Right lobe of liver (tissue), 6 donors: ENCODE measurements around the gene AKAP7. TPM values are rescaled to one million over a fixed set of nuclear protein-coding genes. Genes with fewer than 3 reads are reported as not detected.

ENCODE experiments used
- ATAC-seq, 4 donors: fragments of 200-7000 bp; cut with Tn5 transposase; one replicate each; pipeline ENCODE4 v1.9.1; 2020; ENCODE audit warnings: mild to moderate bottlenecking in 4 of 4, moderate library complexity in 4 of 4
- DNase-seq, 3 donors: peaks; one replicate each; pipeline ENCODE4 v3.0.0-alpha.2; 2020
- H3K27ac ChIP-seq, 3 donors: fragments of 200-600 bp; one replicate each; pipeline ENCODE4 v1.8.0; 2022
- H3K27me3 ChIP-seq, 2 donors: fragments of 200-600 bp; one replicate each; pipeline ENCODE4 v1.8.0; 2022
- H3K36me3 ChIP-seq, 4 donors: fragments of 200-600 bp; sonication (generic) in 1 of 4; one replicate each; pipeline versions ENCODE4 v1.5.1 to v1.8.0; 2017 to 2022; ENCODE audit warnings: control low read depth in 1 of 4
- H3K4me1 ChIP-seq, 4 donors: fragments of 200-600 bp; sonication (generic) in 1 of 4; one replicate each; pipeline versions ENCODE4 v1.5.1 to v1.8.0; 2017 to 2022; ENCODE audit warnings: control low read depth in 1 of 4
- H3K4me3 ChIP-seq, 3 donors: fragments of 200-600 bp; one replicate each; pipeline ENCODE4 v1.8.0; 2022
- H3K9me3 ChIP-seq, 4 donors: fragments of 200-600 bp; sonication (generic) in 1 of 4; one replicate each; pipeline versions ENCODE4 v1.5.1 to v1.8.0; 2017 to 2022; ENCODE audit warnings: control low read depth in 1 of 4
- POLR2A ChIP-seq: fragments of 450-650 bp; IDR thresholded peaks from one replicate; pipeline ENCODE4 v1.6.1; 2017; ENCODE audit warnings: antibody characterized with exemption, mild to moderate bottlenecking
- WGBS: methylation state at CpG from one replicate; pipeline ENCODE4 v1.1.6; 2018; ENCODE audit warnings: low coverage, low lambda C conversion rate; ENCODE audit not compliant: insufficient coverage; ENCODE audit errors: missing lambda C conversion rate; 5-methylcytosine and 5-hydroxymethylcytosine counted together
- intact Hi-C, 2 donors: fragments of 100-400 bp; cut with DNase I; formaldehyde crosslinking; loops; one replicate each; pipeline versions ENCODE4 v1.11.2 to v1.14.1; 2022
- total RNA-seq, 6 experiments: library from RNA; depleted of rRNA in 2 of 6; stranded (reverse); fragments of >200 nt in 2 of 6; fragmentation: NEBNext Ultra II Directional in 3 of 6; extraction: Animal tissue kit (Norgen Biotek cat#: 25700) in 3 of 6; gene quantifications; one replicate each; pipeline versions ENCODE4 v1.1.0 to v1.2.4, GENCODE V29; 2016 to 2023
- TF ChIP-seq, protein P1 (sequence below), 4 donors: fragments of 200-600 bp in 3 of 4; fragments of 450-650 bp in 1 of 4; IDR thresholded peaks; one replicate each; pipeline versions ENCODE4 v1.5.1 to v1.8.0; 2016 to 2022; ENCODE audit warnings: antibody characterized with exemption in 4 of 4, mild to moderate bottlenecking in 2 of 4
- donor health status: DM: no; HTN: yes; CAD: no.
- donor health status: DM: no; HTN: no; CAD: no.
- donor health status: DM: no; HTN: no; CAD: no.
- donor health status: DM: no; HTN: yes; CAD: no.
- donor health status: DM: no; HTN: yes; CAD: no.

The AKAP7 gene
- total RNA-seq, 6 experiments from 2014 or later: 8.6 to 16.3 (median 12.6) TPM

DNA sequence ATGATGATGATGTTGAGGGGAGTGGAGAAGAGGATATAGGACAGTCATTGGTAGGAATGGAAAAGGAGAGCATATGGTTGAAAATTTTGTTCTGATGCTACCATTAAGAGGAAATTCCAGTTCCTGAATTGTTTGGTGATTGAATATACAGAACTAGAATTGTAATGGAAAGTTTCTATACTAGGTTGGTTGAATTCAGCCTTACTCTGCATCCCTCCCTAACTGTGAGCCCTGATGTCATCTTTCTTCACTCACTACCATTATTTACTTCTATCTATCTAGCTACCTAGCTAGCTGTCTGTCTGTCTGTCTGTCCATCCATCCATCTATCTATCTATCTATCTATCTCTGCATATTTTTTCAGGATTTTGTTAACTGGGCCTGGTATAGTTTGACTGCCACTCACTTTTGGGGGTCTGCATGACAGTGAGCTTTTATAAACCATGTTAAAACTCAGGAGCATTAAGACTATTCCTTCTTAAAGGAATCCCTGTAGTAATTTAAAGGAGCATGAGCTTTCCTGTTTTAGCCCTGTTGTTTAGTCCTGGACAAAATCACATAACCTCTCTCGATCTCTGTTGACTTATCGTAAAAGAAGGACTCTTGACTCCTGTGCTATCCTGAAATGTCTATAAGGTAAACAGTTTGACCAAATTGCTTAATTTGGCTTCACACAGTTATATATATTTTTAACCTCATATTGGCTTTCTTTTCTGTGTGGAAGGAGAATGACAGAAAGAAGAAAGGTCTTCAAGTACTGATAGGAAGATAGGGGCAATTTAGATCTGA is 71.4 kb downstream of the AKAP7 start:
- TF ChIP-seq POLR2A: no peak
- TF ChIP-seq, protein P1, sequence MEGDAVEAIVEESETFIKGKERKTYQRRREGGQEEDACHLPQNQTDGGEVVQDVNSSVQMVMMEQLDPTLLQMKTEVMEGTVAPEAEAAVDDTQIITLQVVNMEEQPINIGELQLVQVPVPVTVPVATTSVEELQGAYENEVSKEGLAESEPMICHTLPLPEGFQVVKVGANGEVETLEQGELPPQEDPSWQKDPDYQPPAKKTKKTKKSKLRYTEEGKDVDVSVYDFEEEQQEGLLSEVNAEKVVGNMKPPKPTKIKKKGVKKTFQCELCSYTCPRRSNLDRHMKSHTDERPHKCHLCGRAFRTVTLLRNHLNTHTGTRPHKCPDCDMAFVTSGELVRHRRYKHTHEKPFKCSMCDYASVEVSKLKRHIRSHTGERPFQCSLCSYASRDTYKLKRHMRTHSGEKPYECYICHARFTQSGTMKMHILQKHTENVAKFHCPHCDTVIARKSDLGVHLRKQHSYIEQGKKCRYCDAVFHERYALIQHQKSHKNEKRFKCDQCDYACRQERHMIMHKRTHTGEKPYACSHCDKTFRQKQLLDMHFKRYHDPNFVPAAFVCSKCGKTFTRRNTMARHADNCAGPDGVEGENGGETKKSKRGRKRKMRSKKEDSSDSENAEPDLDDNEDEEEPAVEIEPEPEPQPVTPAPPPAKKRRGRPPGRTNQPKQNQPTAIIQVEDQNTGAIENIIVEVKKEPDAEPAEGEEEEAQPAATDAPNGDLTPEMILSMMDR (IDR thresholded peaks at IDR 0.05): no peak
- intact Hi-C loops: no loop called here
- Histone ChIP-seq H3K4me1 (no peaks in the 10 kb centered on the region), H3K36me3 (no peaks in the 10 kb centered on the region), H3K27me3 (no peaks in the 10 kb centered on the region), H3K27ac (no peak overlapping the region), H3K4me3 (no peak overlapping the region), H3K9me3 (no peaks in the 10 kb centered on the region)
- ATAC-seq (peak in 3 of 4 donors; percentile 19 to 69 (median 49)), DNase-seq (no peak)
- 55% methylated on average over 2 of the region's 2 CpGs for WGBS

DNA sequence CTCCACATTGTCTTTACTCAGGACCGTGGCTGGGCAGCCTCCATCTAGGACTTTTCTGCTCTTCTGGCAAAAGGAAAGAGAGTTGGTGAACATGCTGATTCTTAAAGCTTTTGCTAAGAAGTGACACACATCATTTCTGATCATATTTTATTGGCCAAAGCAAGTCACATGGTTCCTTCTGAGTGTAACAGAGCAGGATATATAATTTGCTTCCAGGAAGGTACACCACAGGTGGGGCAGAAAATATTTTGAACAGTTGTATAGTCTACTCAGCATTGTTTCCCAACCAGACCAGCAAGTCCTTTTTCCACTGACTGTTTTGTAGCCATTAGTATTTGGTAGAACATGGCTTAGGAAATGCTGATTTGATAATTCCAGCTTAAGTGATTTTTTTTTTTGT is 73.5 kb downstream of the AKAP7 start:
- intact Hi-C loops: no loop called here
- no peak for TF ChIP-seq POLR2A
- TF ChIP-seq, protein P1 (IDR thresholded peaks at IDR 0.05): no peak
- Histone ChIP-seq H3K36me3 (no peaks in the 10 kb centered on the region), H3K4me1 (no peaks in the 10 kb centered on the region), H3K27me3 (no peaks in the 10 kb centered on the region), H3K27ac (no peak overlapping the region), H3K4me3 (no peak overlapping the region), H3K9me3 (no peaks in the 10 kb centered on the region)
- DNase-seq (no peak), ATAC-seq (no peak)
- WGBS: 88% methylated on average over 1 of the region's 1 CpG

DNA sequence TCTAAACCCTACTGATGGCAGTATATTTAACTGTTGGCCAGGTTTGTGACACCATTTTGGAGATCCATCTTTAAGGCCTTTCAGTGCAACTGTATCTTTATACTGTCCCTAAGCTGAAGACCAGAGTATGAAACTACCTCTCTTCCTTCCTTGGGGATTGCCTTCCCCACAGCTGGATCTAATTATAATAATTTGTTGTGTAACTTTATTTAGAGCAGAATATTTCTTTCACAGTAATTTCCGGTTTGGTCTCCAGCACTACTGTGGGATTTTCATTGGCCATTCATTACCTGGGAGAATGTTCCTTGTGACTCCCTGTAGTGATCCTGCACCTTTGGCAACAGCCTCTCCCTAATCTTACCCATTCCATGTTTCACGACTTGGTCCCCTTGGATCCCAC is 75.2 kb downstream of the AKAP7 start:
- H3K4me3 ChIP-seq: no peak overlapping the region
- TF ChIP-seq POLR2A: no peak
- TF ChIP-seq, protein P1 (IDR thresholded peaks at IDR 0.05): no peak
- 92% methylated on average over 1 of the region's 2 CpGs for WGBS
- no peaks in the 10 kb centered on the region for H3K9me3 ChIP-seq
- H3K27me3 ChIP-seq: no peaks in the 10 kb centered on the region
- ATAC-seq (no peak), DNase-seq (no peak)
- H3K27ac ChIP-seq: no peak overlapping the region
- peaks cover 0 to 3% (median under 1%) of the 10 kb centered on the region in 4 donors for H3K4me1 ChIP-seq
- intact Hi-C loops: no loop called here
- H3K36me3 ChIP-seq: no peaks in the 10 kb centered on the region

DNA sequence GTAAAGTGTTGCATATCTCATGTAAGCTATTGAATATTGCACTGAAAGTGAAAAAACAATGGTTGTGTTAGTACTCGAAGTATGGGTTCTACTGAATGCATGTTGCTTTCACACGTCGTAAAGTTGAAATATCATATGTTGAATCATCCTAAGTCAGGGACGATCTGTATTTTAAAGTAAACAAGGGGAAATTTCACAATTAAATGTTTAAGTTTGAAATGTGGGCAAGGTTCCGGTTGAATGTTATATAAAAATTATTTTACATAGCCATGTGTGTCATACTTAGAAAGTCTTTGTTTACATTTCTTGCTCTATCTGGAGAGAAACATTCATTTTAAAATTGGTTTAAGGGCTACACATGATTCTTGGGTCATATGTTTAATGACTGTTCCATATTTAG is 76.8 kb downstream of the AKAP7 start:
- Histone ChIP-seq H3K27ac (no peak overlapping the region), H3K4me3 (no peak overlapping the region), H3K4me1 (peaks cover 0 to 16% (median 7%) of the 10 kb centered on the region in 4 donors), H3K27me3 (no peaks in the 10 kb centered on the region), H3K9me3 (no peaks in the 10 kb centered on the region), H3K36me3 (no peaks in the 10 kb centered on the region)
- 88% methylated on average over 5 of the region's 5 CpGs for WGBS
- intact Hi-C loops: no loop called here
- no peak for DNase-seq
- ATAC-seq: no peak
- TF ChIP-seq, protein P1 (IDR thresholded peaks at IDR 0.05): no peak
- TF ChIP-seq POLR2A: no peak
